SW 1271 (cell line): ENCODE data around the gene MYRF.
A peak's percentile ranks its signal among the peaks of the same experiment; 100 is the strongest.

ENCODE experiments used
- DNase-seq, 2 experiments: peaks; one replicate each; lab custom pipeline; 2025; lab: John Stamatoyannopoulos, UW

The MYRF gene

GRCh38 chr11:61718621-61719302 lies 33.7 kb upstream of the MYRF start:
- no peak for DNase-seq

GRCh38 chr11:61719978-61720377 lies 32.5 kb upstream of the MYRF start:
- DNase-seq: no peak

GRCh38 chr11:61720597-61720996 lies 31.8 kb upstream of the MYRF start:
- no peak for DNase-seq

GRCh38 chr11:61724437-61724836 lies 28.0 kb upstream of the MYRF start:
- DNase-seq: no peak

GRCh38 chr11:61725781-61726231 lies 26.6 kb upstream of the MYRF start:
- DNase-seq: no peak

- no peak for DNase-seq
Measured at GRCh38 chr11:61726775-61727174, 25.7 kb upstream of the MYRF start.

GRCh38 chr11:61727401-61727811 lies 25.0 kb upstream of the MYRF start:
- DNase-seq: no peak

GRCh38 chr11:61728066-61728939 lies 24.1 kb upstream of the MYRF start:
- DNase-seq: no peak

- peak in 1 of 2 experiments; percentile 22 for DNase-seq
Measured at GRCh38 chr11:61728940-61729219, 23.6 kb upstream of the MYRF start.

GRCh38 chr11:61730240-61730994 lies 22.0 kb upstream of the MYRF start:
- no peak for DNase-seq

- DNase-seq: no peak
Measured at GRCh38 chr11:61731211-61731951, 21.1 kb upstream of the MYRF start.

- no peak for DNase-seq
Measured at GRCh38 chr11:61731952-61732675, 20.3 kb upstream of the MYRF start.

- no peak for DNase-seq
Measured at GRCh38 chr11:61732705-61733104, 19.7 kb upstream of the MYRF start.

GRCh38 chr11:61733120-61733978 lies 19.1 kb upstream of the MYRF start:
- DNase-seq: peak; percentile 17 to 57

GRCh38 chr11:61734767-61735166 lies 17.7 kb upstream of the MYRF start:
- no peak for DNase-seq

- DNase-seq: no peak
Measured at GRCh38 chr11:61735391-61735790, 17.0 kb upstream of the MYRF start.

GRCh38 chr11:61736310-61736709 lies 16.1 kb upstream of the MYRF start:
- no peak for DNase-seq

GRCh38 chr11:61737131-61737530 lies 15.3 kb upstream of the MYRF start:
- no peak for DNase-seq

GRCh38 chr11:61737636-61738386 lies 14.6 kb upstream of the MYRF start:
- no peak for DNase-seq

- no peak for DNase-seq
Measured at GRCh38 chr11:61738776-61739175, 13.7 kb upstream of the MYRF start.
